Activated naive CD8-positive, alpha-beta T cell (primary cell): ENCODE results near the gene ZCWPW1.
"Not testable (repeated sequence)": the region's sequence is repeated elsewhere in the genome, so short reads cannot be mapped to it uniquely, and the experiment has no call there.

Source experiments
- H3K27ac Mint-ChIP-seq: one replicate; pipeline ENCODE4 v1.8.0; 2021; ENCODE audit warnings: mixed read lengths
- H3K27me3 Mint-ChIP-seq: one replicate; pipeline ENCODE4 v1.8.0; 2021; ENCODE audit warnings: mixed read lengths
- H3K36me3 Mint-ChIP-seq: one replicate; pipeline ENCODE4 v1.8.0; 2021; ENCODE audit warnings: mixed read lengths
- H3K4me1 Mint-ChIP-seq: one replicate; pipeline ENCODE4 v1.8.0; 2021; ENCODE audit warnings: low read depth, mixed read lengths
- H3K4me3 Mint-ChIP-seq: one replicate; pipeline ENCODE4 v1.8.0; 2021; ENCODE audit warnings: mild to moderate bottlenecking, mixed read lengths
- H3K9me3 Mint-ChIP-seq: one replicate; pipeline ENCODE4 v1.8.0; 2021; ENCODE audit warnings: low read depth, mixed read lengths

The ZCWPW1 gene

DNA sequence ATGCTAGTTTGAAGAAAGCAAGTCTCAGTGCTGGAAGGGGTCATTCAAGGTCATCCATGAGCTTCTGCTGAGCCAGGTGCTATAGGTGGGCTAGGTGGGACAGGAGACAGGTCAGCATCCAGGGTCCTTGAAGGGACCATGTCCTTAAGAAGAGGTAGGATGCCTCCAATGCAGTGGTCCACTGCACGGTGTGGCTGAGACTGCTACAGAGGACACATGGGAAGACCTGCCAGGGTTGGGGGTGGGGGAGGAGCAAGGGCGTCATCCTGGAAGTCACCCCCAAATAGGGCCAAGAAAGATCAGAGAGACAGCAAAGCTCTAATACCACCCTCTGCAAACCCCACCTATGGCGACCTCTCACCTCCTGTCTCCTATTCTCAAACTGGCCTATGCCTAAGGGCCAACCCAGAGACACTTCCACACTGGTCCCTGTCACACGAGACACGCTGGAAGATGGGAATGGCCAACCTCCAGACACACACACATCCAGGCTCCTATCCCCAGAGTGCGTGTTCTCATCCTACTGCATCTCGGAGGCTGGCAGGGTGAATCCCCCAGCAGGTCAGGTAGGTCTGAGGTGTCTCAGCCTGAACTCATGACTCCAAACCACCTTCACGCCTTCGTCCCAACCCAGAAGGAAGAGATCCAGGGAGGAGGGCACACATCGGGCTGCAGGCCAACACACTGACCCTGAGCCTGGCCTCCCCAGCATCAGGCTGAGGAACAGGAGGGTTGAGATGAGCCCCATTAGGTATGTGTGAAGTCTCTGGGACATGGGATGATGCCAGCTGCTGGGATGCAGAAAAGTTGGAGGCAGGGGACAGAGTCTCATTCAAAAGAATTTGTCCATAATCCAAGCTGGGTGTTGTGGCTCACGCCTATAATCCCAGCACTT is 13.4 kb upstream of the ZCWPW1 start:
- H3K9me3 Mint-ChIP-seq: no peaks in the 10 kb centered on the region
- H3K36me3 Mint-ChIP-seq: no peaks in the 10 kb centered on the region
- no peaks in the 10 kb centered on the region for H3K27me3 Mint-ChIP-seq
- H3K4me3 Mint-ChIP-seq: no peak overlapping the region
- H3K27ac Mint-ChIP-seq: peak overlapping the region; percentile 46
- H3K4me1 Mint-ChIP-seq: peaks cover 12% of the 10 kb centered on the region

DNA sequence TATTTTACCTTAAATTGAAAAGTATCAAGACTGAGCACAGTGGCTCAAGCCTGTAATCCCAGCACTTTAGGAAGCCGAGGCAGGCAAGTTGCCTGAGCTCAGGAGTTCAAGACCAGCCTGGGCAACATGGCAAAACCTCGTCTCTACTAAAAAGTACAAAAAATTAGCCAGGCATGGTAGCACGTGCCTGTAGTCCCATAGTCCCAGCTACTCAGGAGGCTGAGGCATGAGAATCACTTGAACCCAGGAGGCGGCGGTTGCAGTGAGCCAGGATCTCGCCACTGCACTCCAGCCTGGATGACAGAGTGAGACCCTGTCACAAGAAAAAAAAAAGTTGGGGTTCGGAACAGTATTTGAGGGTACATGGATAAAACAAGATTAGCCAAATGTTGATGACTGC is 10.7 kb upstream of the ZCWPW1 start:
- not testable (repeated sequence) for H3K9me3 Mint-ChIP-seq, H3K36me3 Mint-ChIP-seq, H3K4me3 Mint-ChIP-seq, H3K27ac Mint-ChIP-seq, H3K27me3 Mint-ChIP-seq
- peaks cover 12% of the 10 kb centered on the region for H3K4me1 Mint-ChIP-seq

GRCh38 chr7:100438731-100439130 is 10.2 kb upstream of the ZCWPW1 start:
- not testable (repeated sequence) for H3K4me3 Mint-ChIP-seq, H3K27ac Mint-ChIP-seq, H3K9me3 Mint-ChIP-seq, H3K36me3 Mint-ChIP-seq, H3K27me3 Mint-ChIP-seq
- H3K4me1 Mint-ChIP-seq: peaks cover 16% of the 10 kb centered on the region

- peak overlapping the region; percentile 53 for H3K4me3 Mint-ChIP-seq
- H3K4me1 Mint-ChIP-seq: peaks cover 21% of the 10 kb centered on the region
- peaks cover 4% of the 10 kb centered on the region for H3K36me3 Mint-ChIP-seq
- no peaks in the 10 kb centered on the region for H3K27me3 Mint-ChIP-seq
- no peaks in the 10 kb centered on the region for H3K9me3 Mint-ChIP-seq
- peak overlapping the region; percentile 64 for H3K27ac Mint-ChIP-seq
Measured at GRCh38 chr7:100438172-100438571, 9.7 kb upstream of the ZCWPW1 start.

- H3K9me3 Mint-ChIP-seq: no peaks in the 10 kb centered on the region
- H3K27ac Mint-ChIP-seq: peak overlapping the region; percentile 58
- H3K4me1 Mint-ChIP-seq: peaks cover 29% of the 10 kb centered on the region
- H3K27me3 Mint-ChIP-seq: no peaks in the 10 kb centered on the region
- no peak overlapping the region for H3K4me3 Mint-ChIP-seq
- peaks cover 5% of the 10 kb centered on the region for H3K36me3 Mint-ChIP-seq
Measured at GRCh38 chr7:100437150-100438100, 8.9 kb upstream of the ZCWPW1 start.

- H3K36me3 Mint-ChIP-seq: peaks cover 8% of the 10 kb centered on the region
- H3K27ac Mint-ChIP-seq: peak overlapping the region; percentile 92
- peaks cover 41% of the 10 kb centered on the region for H3K4me1 Mint-ChIP-seq
- no peaks in the 10 kb centered on the region for H3K9me3 Mint-ChIP-seq
- no peaks in the 10 kb centered on the region for H3K27me3 Mint-ChIP-seq
- peak overlapping the region; percentile 93 for H3K4me3 Mint-ChIP-seq
Measured at GRCh38 chr7:100435401-100436304, 7.2 kb upstream of the ZCWPW1 start.

DNA sequence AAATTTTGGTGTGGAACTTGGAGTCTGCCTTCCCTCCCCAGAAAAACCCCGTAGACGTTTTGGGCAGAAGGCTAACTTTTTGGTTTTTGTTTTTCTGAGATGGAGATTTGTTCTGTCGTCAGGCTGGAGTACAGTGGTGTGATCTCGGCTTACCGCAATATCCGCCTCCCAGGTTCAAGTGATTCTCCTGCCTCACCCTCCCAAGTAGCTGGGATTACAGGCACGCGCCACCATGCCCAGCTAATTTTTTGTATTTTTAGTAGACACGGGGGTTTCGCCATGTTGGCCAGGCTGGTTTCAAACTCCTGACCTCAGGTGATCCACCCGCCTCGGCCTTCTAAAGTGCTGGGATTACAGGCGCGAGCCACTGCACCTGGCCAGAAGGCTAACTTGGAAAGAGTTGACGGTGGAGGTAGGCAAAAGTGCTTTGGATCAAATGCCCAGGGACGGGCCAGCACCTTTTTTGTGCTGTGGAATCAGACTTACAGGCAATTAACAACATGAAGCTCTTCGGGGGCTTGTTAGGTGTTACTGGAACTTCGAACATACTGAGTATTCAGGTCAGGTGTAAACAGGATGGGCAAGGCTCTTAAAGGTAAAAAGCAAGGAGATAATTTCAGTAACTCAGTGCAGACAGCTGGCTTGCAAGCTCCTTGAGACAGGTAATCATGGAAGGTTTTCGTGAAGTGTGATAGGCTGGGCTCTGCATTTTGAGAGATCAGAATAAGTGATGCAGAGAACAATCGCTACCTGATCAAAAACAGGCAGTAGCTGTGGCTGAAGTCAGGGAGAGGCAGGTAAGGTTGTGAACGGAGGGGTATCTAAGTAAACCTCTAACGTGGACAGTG is 6.0 kb upstream of the ZCWPW1 start:
- H3K27me3 Mint-ChIP-seq: no peaks in the 10 kb centered on the region
- H3K36me3 Mint-ChIP-seq: peaks cover 8% of the 10 kb centered on the region

DNA sequence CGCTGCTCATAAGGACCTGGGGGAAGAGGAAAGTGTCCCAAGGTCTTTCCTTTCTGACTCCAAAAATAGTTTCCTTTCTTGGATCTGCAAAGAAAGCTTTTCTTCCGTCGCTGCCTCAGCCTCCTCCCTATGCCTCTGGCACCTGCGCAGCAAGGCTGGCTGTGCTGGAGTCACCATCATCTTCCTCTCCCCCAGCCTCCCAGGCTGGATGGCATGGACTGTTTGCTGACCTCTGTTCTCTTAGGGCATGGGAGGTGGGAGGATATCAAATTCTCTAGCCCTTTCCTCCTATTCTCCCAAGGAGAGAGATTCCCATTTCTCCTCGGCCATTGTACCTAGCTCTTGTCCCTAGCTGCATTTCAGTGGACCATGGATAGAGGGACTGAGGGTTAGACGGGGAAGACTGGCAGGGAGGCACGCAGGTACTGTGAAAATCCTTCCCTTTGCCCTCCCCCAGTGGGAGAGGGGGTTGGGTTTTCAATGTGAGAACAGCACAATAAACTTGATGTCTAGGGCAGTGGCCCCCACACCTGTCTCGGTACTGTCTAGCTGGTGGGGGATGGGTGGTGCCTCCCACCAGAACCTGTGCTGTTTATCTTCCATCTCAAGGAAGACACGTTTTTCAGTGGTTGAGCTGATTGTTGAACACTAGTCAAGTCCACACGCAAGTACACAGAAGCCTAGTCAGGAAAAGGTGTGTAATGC is 5.2 kb upstream of the ZCWPW1 start:
- H3K4me3 Mint-ChIP-seq: peak overlapping the region; percentile 93
- no peaks in the 10 kb centered on the region for H3K27me3 Mint-ChIP-seq
- H3K4me1 Mint-ChIP-seq: peaks cover 43% of the 10 kb centered on the region
- peaks cover 8% of the 10 kb centered on the region for H3K36me3 Mint-ChIP-seq
- no peaks in the 10 kb centered on the region for H3K9me3 Mint-ChIP-seq
- H3K27ac Mint-ChIP-seq: peak overlapping the region; percentile 92

More for the DNA sequence above, 6.0 kb upstream of the ZCWPW1 start:
- Mint-ChIP-seq H3K4me3 (peak overlapping the region; percentile 93), H3K27ac (peak overlapping the region; percentile 92), H3K9me3 (no peaks in the 10 kb centered on the region), H3K4me1 (peaks cover 41% of the 10 kb centered on the region)

GRCh38 chr7:100433276-100433591 is 4.7 kb upstream of the ZCWPW1 start:
- Mint-ChIP-seq H3K27me3 (no peaks in the 10 kb centered on the region), H3K27ac (peak overlapping the region; percentile 92), H3K36me3 (peaks cover 8% of the 10 kb centered on the region), H3K9me3 (no peaks in the 10 kb centered on the region), H3K4me1 (peaks cover 43% of the 10 kb centered on the region), H3K4me3 (peak overlapping the region; percentile 93)

- H3K9me3 Mint-ChIP-seq: no peaks in the 10 kb centered on the region
- H3K4me1 Mint-ChIP-seq: peaks cover 46% of the 10 kb centered on the region
- H3K36me3 Mint-ChIP-seq: peaks cover 8% of the 10 kb centered on the region
- H3K27me3 Mint-ChIP-seq: no peaks in the 10 kb centered on the region
- peak overlapping the region; percentile 93 for H3K4me3 Mint-ChIP-seq
- H3K27ac Mint-ChIP-seq: peak overlapping the region; percentile 92
Measured at GRCh38 chr7:100432621-100433275, 4.2 kb upstream of the ZCWPW1 start.

DNA sequence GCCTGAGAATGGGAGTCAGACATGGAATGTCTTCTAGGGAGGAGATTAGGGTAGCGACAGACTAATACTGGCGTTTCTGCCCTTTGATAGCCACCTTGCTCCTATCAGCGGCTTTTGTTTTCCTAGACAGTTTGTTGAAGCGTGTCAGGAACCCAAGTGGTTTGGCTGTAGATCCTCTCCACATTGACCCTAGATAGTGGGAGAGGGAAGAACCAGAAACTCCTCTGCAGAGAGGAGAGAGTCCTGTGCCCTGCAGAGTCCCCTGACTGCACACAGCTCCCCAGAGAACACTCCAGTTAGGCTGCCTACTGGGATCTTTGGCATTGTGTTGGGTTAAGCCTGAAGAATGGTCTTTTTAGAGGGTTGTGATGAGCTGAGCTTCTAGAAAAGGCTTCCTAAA is 3.5 kb upstream of the ZCWPW1 start:
- peaks cover 46% of the 10 kb centered on the region for H3K4me1 Mint-ChIP-seq
- peaks cover 8% of the 10 kb centered on the region for H3K36me3 Mint-ChIP-seq
- H3K9me3 Mint-ChIP-seq: no peaks in the 10 kb centered on the region

GRCh38 chr7:100431286-100431735 is 2.8 kb upstream of the ZCWPW1 start:
- Mint-ChIP-seq H3K36me3 (peaks cover 8% of the 10 kb centered on the region), H3K9me3 (no peaks in the 10 kb centered on the region), H3K4me1 (peaks cover 46% of the 10 kb centered on the region), H3K27ac (peak overlapping the region; percentile 92), H3K27me3 (no peaks in the 10 kb centered on the region), H3K4me3 (peak overlapping the region; percentile 93)

More for the DNA sequence above, 3.5 kb upstream of the ZCWPW1 start:
- H3K27ac Mint-ChIP-seq: peak overlapping the region; percentile 92
- H3K4me3 Mint-ChIP-seq: peak overlapping the region; percentile 93
- no peaks in the 10 kb centered on the region for H3K27me3 Mint-ChIP-seq
